K562 (cell line): ENCODE measurements around the gene EHBP1L1. TPM values are rescaled to one million over a fixed set of nuclear protein-coding genes. Genes with fewer than 3 reads are reported as not detected.
A peak's percentile ranks its signal among the peaks of the same experiment; 100 is the strongest.

Source experiments
- ATAC-seq: fragments of 200-7000 bp; cut with Tn5 transposase; 3 replicates; pipeline ENCODE4 v1.9.1; 2020; ENCODE audit warnings: moderate library complexity
- BruUV-seq: library from RNA; stranded (reverse); fragments of 400-500 nt; replicated peaks from 2 replicates; lab custom pipeline; 2021; lab: Mats Ljungman, UMichigan
- CTCF ChIA-PET: fragments of 300-600 bp; formaldehyde crosslinking; extraction: SDS; loops from one replicate; lab custom pipeline; 2021; ENCODE audit warnings: low intra/inter-chr PET ratio; lab: Yijun Ruan, JAX
- POLR2A ChIA-PET: fragments of 300-600, 350-650 bp; sonication (Branson Sonifier 250); formaldehyde crosslinking; extraction: SDS; loops from one replicate; lab custom pipeline; 2021; ENCODE audit warnings: antibody characterized with exemption, inconsistent platforms; lab: Yijun Ruan, JAX
- DNase-seq, 4 experiments: peaks; one replicate each; pipeline versions ENCODE4 v3.0.0 to v3.0.0-alpha.2; 2011 to 2018; ENCODE audit warnings: low spot score in 3 of 4, mixed read lengths in 3 of 4; ENCODE audit errors: extremely low read depth in 1 of 4
- FAIRE-seq: peaks from 2 replicates; lab custom pipeline; 2011; peaks lifted over from hg19 to GRCh38; lab: Jason Lieb, UNC
- H2AFZ ChIP-seq: 2 replicates; pipeline ENCODE4 v1.6.0; 2011; ENCODE audit warnings: low read depth, low read length, control low read depth, inconsistent platforms
- H3K27ac ChIP-seq: fragments of 200-600 bp; 3 replicates; pipeline ENCODE4 v1.8.0; 2011; ENCODE audit warnings: low read depth, mild to moderate bottlenecking, control low read depth, inconsistent platforms, low read length, moderate library complexity, mixed read lengths; ENCODE audit errors: extremely low read depth
- H3K27me3 ChIP-seq, 2 experiments: fragments of 300-600 bp in 1 of 2; 2 replicates in 1 of 2; 3 replicates in 1 of 2; pipeline versions ENCODE4 v1.6.0 to v1.8.0; 2011; ENCODE audit warnings: inconsistent platforms in 2 of 2, low read length in 2 of 2, mild to moderate bottlenecking in 1 of 2, mixed read lengths in 1 of 2, moderate library complexity in 1 of 2; ENCODE audit not compliant: control insufficient read depth in 2 of 2, insufficient read depth in 2 of 2
- H3K36me3 ChIP-seq: fragments of 300-600 bp; 3 replicates; pipeline ENCODE4 v1.8.0; 2011; ENCODE audit warnings: mild to moderate bottlenecking, low read length, inconsistent platforms; ENCODE audit not compliant: control insufficient read depth, insufficient read depth
- H3K4me1 ChIP-seq, 2 experiments: fragments of 200-600 bp in 1 of 2; replicated peaks in 1 of 2; 2 replicates in 1 of 2; 3 replicates in 1 of 2; pipeline versions ENCODE4 v1.5.1 to v1.8.0; 2011; ENCODE audit warnings: inconsistent platforms in 2 of 2, low read length in 2 of 2, mild to moderate bottlenecking in 1 of 2, mixed read lengths in 1 of 2, moderate library complexity in 1 of 2; ENCODE audit not compliant: control insufficient read depth in 2 of 2, insufficient read depth in 2 of 2
- H3K4me2 ChIP-seq: 2 replicates; pipeline ENCODE4 v1.6.1; 2011; ENCODE audit warnings: low read length, control low read depth, inconsistent platforms, mixed read lengths; ENCODE audit not compliant: insufficient read depth
- H3K4me3 ChIP-seq: fragments of 200-600 bp; sonication (generic), shearing (Covaris generic); 2 replicates; pipeline ENCODE4 v1.5.1; 2016; ENCODE audit warnings: control low read depth, inconsistent platforms
- H3K79me2 ChIP-seq: fragments of 200-600 bp; 3 replicates; pipeline ENCODE4 v1.8.0; 2011; ENCODE audit warnings: low read length, inconsistent platforms; ENCODE audit not compliant: control insufficient read depth, insufficient read depth
- H3K9ac ChIP-seq, 2 experiments: 2 replicates each; pipeline versions ENCODE4 v1.6.0 to v1.6.1; 2011; ENCODE audit warnings: low read depth in 2 of 2, low read length in 2 of 2, control low read depth in 1 of 2, inconsistent platforms in 1 of 2, mild to moderate bottlenecking in 1 of 2, mixed read lengths in 1 of 2; ENCODE audit not compliant: insufficient read depth in 1 of 2
- H3K9me1 ChIP-seq: one replicate; pipeline ENCODE4 v1.6.0; 2011; ENCODE audit warnings: inconsistent platforms, mild to moderate bottlenecking, low read length, moderate library complexity; ENCODE audit not compliant: control insufficient read depth, insufficient read depth
- H3K9me3 ChIP-seq: replicated peaks from 2 replicates; pipeline ENCODE4 v1.5.1; 2011; ENCODE audit warnings: low read depth, low read length, inconsistent platforms; ENCODE audit not compliant: control insufficient read depth, insufficient read depth
- H4K20me1 ChIP-seq: replicated peaks from 2 replicates; pipeline ENCODE4 v1.6.1; 2011; ENCODE audit warnings: low read length, inconsistent platforms, mixed read lengths; ENCODE audit not compliant: control insufficient read depth, insufficient read depth
- ATF3 ChIP-seq, 2 experiments: fragments of 450-650 bp in 1 of 2; sonication (generic) in 1 of 2; formaldehyde crosslinking in 1 of 2; IDR thresholded peaks in 1 of 2; conservative IDR thresholded peaks in 1 of 2; 2 replicates each; pipeline versions ENCODE4 v1.6.1 to v1.8.1; 2016 to 2023; ENCODE audit warnings: mild to moderate bottlenecking in 2 of 2, moderate library complexity in 2 of 2, inconsistent platforms in 1 of 2, missing genetic modification reagents in 1 of 2
- NFIC ChIP-seq: fragments of 450-650 bp; IDR thresholded peaks from 2 replicates; pipeline ENCODE4 v1.6.1; 2017; ENCODE audit warnings: mild to moderate bottlenecking, inconsistent platforms
- POLR2G ChIP-seq: fragments of 200-400 bp; formaldehyde crosslinking; IDR thresholded peaks from 2 replicates; pipeline ENCODE4 v1.6.1; 2017; ENCODE audit warnings: low read depth, mild to moderate bottlenecking, antibody characterized with exemption, low read length, moderate library complexity
- TRIM25 ChIP-seq: fragments of 450-650 bp; IDR thresholded peaks from 2 replicates; pipeline ENCODE4 v1.7.0; 2016; ENCODE audit warnings: borderline replicate concordance
- ZBTB33 ChIP-seq: sonication (generic); formaldehyde crosslinking; IDR thresholded peaks from 2 replicates; pipeline ENCODE4 v1.8.1; 2023; ENCODE audit warnings: mild to moderate bottlenecking, missing genetic modification reagents
- WGBS: fragments of 100-300 bp; shearing (Covaris generic); methylation state at CpG from one replicate; pipeline ENCODE4 v1.1.6; 2016; ENCODE audit warnings: low coverage, mixed read lengths; ENCODE audit not compliant: insufficient coverage; ENCODE audit errors: missing lambda C conversion rate; 5-methylcytosine and 5-hydroxymethylcytosine counted together
- in situ Hi-C: fragments of 300-500 bp; cut with MboI; formaldehyde crosslinking; loops from 4 replicates; pipeline ENCODE4 v1.15.0; 2018; ENCODE audit warnings: inconsistent platforms, mixed read lengths
- intact Hi-C: fragments of 100-400 bp; cut with micrococcal nuclease; formaldehyde crosslinking; loops from 2 replicates; pipeline ENCODE4 v1.14.2; 2022
- polyA plus RNA-seq, 8 experiments: library from polyadenylated mRNA; depleted of rRNA in 4 of 8; stranded (reverse) in 5 of 8; unstranded in 3 of 8; fragments of >200 nt; fragmentation: Nextera tagmentation in 2 of 8; fragmentation: Illumina TruSeq in 1 of 8; extraction: Ambion mirVana in 2 of 8; extraction: Trizol in 1 of 8; gene quantifications; 2 replicates each; pipeline versions ENCODE4 v1.2.1 to v1.2.3, GENCODE V29; 2011 to 2014; ENCODE audit warnings: inconsistent platforms in 1 of 8, missing spikeins in 1 of 8
- total RNA-seq, 7 experiments: library from RNA; depleted of rRNA in 6 of 7; stranded (reverse); fragments of >200 nt in 6 of 7; fragmentation: Illumina TruSeq in 2 of 7; extraction: Trizol in 2 of 7; gene quantifications; 2 replicates each; pipeline versions ENCODE4 v1.2.1 to v1.2.3, GENCODE V29; 2011 to 2021; ENCODE audit warnings: low replicate concordance in 1 of 7

Gene EHBP1L1
- total and polyA plus RNA-seq, 9 of the 15 experiments (the other 6 are each of a cell fraction or from before 2014, with no cell fraction given) = 0.03 to 87.1 (median 26.3) TPM

- no peak overlapping the region for H2AFZ ChIP-seq
- CTCF ChIA-PET = no interaction called here
- intact Hi-C loops (loop anchor here (5.0 kb wide), 1 partner anchor 72 kb away; no protein-coding TSS in a partner anchor), in situ Hi-C loops (no loop called here)
- POLR2A ChIA-PET = interaction anchor here (0.7 to 1.7 kb wide), 4 partner anchors 13 to 136 kb away, joined by 4 to 7 read pairs (median 4); partner anchors contain the start of genes MALAT1 and PCNX3
- peaks cover 3% of the 10 kb centered on the region for H3K9me1 ChIP-seq
- peaks cover 30 to 70% of the 10 kb centered on the region in 2 experiments for H3K4me1 ChIP-seq
- no peak overlapping the region for H3K4me3 ChIP-seq
- H3K27me3 ChIP-seq = no peaks in the 10 kb centered on the region
- DNase-seq = no peak
- H3K9me3 ChIP-seq = no peaks in the 10 kb centered on the region
- peaks cover 3% of the 10 kb centered on the region; the same call in 1 of the 2 replicates for H4K20me1 ChIP-seq
- peaks cover 17% of the 10 kb centered on the region for H3K79me2 ChIP-seq
- H3K27ac ChIP-seq = peak overlapping the region; percentile 54; the same call in 2 of the 3 replicates
- FAIRE-seq = no peak
- 93% methylated on average over 32 of the region's 46 CpGs for WGBS
- BruUV-seq = no TSS peak
- peak overlapping the region; percentile 3 to 82; a peak in 2 of 4 replicates for H3K9ac ChIP-seq
- TF ChIP-seq NFIC (peak; percentile 66; the same call in 1 of the 2 replicates), TRIM25 (no peak), POLR2G (peak; percentile 55), ATF3 (IDR thresholded peaks at IDR 0.05) (no peak), ATF3 (CRISPR knock-in tag; conservative IDR thresholded peaks at IDR 0.05) (no peak), ZBTB33 (CRISPR knock-in tag) (peak; percentile 58)
- no peak for ATAC-seq
- H3K4me2 ChIP-seq = no peak overlapping the region
- H3K36me3 ChIP-seq = peaks cover 74% of the 10 kb centered on the region; the same call in 2 of the 3 replicates
Observed at GRCh38 chr11:65634905-65635731, 59.3 kb downstream of the EHBP1L1 start.
